PC-9 (cell line): ENCODE data around the gene B4GALT7. TPM values are rescaled to one million over a fixed set of nuclear protein-coding genes. Genes with fewer than 3 reads are reported as not detected.
A peak's percentile ranks its signal among the peaks of the same experiment; 100 is the strongest.

Experiments
- BruUV-seq: library from RNA; stranded (reverse); fragments of 400-500 nt; replicated peaks from 2 replicates; lab custom pipeline; 2021; lab: Mats Ljungman, UMichigan
- CTCF ChIA-PET: fragments of 300-600 bp; sonication (Branson Sonifier 250); formaldehyde crosslinking; loops from one replicate; lab custom pipeline; 2022; ENCODE audit warnings: antibody characterized with exemption; lab: Charles Lee
- POLR2A ChIA-PET: fragments of 300-600 bp; sonication (Branson Sonifier 250); formaldehyde crosslinking; loops from one replicate; lab custom pipeline; 2022; ENCODE audit warnings: antibody characterized with exemption; ENCODE audit not compliant: unreplicated experiment; lab: Charles Lee
- DNase-seq, 2 experiments: peaks; one replicate each; pipeline versions ENCODE4 v3.0.0 to v3.0.0-alpha.2; 2015 to 2022; ENCODE audit warnings: mixed read lengths in 1 of 2
- H2AFZ ChIP-seq: fragments of 200-600 bp; sonication (generic); 2 replicates; pipeline ENCODE4 v1.8.1; 2017; ENCODE audit warnings: antibody characterized with exemption
- H3F3A ChIP-seq: fragments of 200-600 bp; sonication (generic); 2 replicates; pipeline ENCODE4 v1.8.1; 2017; ENCODE audit warnings: antibody characterized with exemption, mild to moderate bottlenecking, low read depth; ENCODE audit not compliant: insufficient read depth
- H3K27ac ChIP-seq: fragments of 200-600 bp; sonication (generic); 2 replicates; pipeline ENCODE4 v1.6.1; 2016; ENCODE audit warnings: mixed run types
- H3K27me3 ChIP-seq: fragments of 200-600 bp; sonication (generic); 2 replicates; pipeline ENCODE4 v1.6.1; 2016; ENCODE audit warnings: low read depth, mixed run types; ENCODE audit not compliant: insufficient read depth
- H3K36me3 ChIP-seq: fragments of 200-600 bp; sonication (generic); 2 replicates; pipeline ENCODE4 v1.6.1; 2016; ENCODE audit warnings: low read depth, mixed run types
- H3K4me1 ChIP-seq: fragments of 200-600 bp; sonication (generic); replicated peaks from 2 replicates; pipeline ENCODE4 v1.6.1; 2016; ENCODE audit warnings: mixed run types; ENCODE audit not compliant: insufficient read depth
- H3K4me2 ChIP-seq: fragments of 200-600 bp; sonication (generic); 2 replicates; pipeline ENCODE4 v1.6.1; 2017; ENCODE audit warnings: mixed run types
- H3K4me3 ChIP-seq: fragments of 200-600 bp; sonication (generic); 2 replicates; pipeline ENCODE4 v1.6.1; 2016; ENCODE audit warnings: mixed run types
- H3K79me2 ChIP-seq: fragments of 200-600 bp; sonication (generic); 2 replicates; pipeline ENCODE4 v1.6.1; 2017; ENCODE audit warnings: low read depth, mixed run types
- H3K9me2 ChIP-seq: fragments of 200-600 bp; sonication (generic); 2 replicates; pipeline ENCODE4 v1.8.1; 2017; ENCODE audit warnings: mild to moderate bottlenecking; ENCODE audit not compliant: insufficient read depth
- H3K9me3 ChIP-seq: fragments of 200-600 bp; sonication (generic); 2 replicates; pipeline ENCODE4 v1.8.1; 2016; ENCODE audit warnings: low read depth; ENCODE audit not compliant: insufficient read depth
- H4K20me1 ChIP-seq: fragments of 200-600 bp; sonication (generic); 2 replicates; pipeline ENCODE4 v1.8.1; 2017; ENCODE audit not compliant: insufficient read depth
- CTCF ChIP-seq: fragments of 200-600 bp; sonication (generic); conservative IDR thresholded peaks from 2 replicates; pipeline ENCODE4 v1.6.1; 2017; ENCODE audit warnings: mixed run types, antibody characterized with exemption, mild to moderate bottlenecking, moderate library complexity
- EZH2 ChIP-seq: fragments of 200-600 bp; sonication (generic); IDR thresholded peaks from 2 replicates; pipeline ENCODE4 v1.8.0; 2017; ENCODE audit warnings: antibody characterized with exemption, low read depth
- intact Hi-C: fragments of 100-400 bp; cut with micrococcal nuclease; formaldehyde crosslinking; loops from one replicate; pipeline ENCODE4 v1.10.0; 2022; ENCODE audit not compliant: unreplicated experiment
- total RNA-seq: library from RNA; stranded (reverse); gene quantifications from 2 replicates; pipeline ENCODE4 v1.2.3, GENCODE V29; 2021

B4GALT7 gene
- total RNA-seq, 1 experiment from 2014 or later, result 27.9 TPM

DNA sequence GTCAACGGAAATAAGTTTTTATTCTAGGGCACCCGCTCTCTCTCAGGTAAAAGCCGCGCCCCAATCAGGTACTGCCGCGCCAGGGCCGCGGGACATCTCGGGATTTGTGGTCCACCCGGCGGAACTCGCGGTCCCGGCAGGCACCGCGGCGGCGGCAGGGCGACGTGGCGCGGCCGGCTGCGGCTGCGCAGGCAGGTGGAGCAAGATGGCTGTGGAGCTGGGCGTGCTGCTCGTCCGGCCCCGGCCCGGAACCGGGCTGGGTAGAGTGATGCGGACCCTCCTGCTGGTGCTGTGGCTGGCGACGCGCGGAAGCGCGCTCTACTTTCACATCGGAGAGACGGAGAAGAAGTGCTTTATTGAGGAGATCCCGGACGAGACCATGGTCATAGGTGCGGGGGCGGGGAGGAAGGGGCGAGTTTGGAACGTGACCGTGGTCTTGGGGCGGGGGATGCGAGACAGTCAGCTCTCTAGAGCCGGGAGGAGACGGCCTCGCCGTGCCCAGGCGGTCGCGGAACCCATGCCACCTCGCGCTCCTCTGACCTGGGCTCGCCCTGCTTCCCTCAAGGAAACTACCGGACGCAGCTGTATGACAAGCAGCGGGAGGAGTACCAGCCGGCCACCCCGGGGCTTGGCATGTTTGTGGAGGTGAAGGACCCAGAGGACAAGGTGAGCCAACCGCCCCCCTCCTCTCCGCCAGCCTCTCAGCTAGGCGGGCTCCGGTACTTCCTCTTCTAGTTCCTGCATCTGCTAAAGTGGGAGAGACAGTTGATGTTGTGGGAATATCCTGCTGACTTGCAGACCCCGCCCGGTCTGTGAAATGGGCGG, 7.7 kb upstream of the B4GALT7 start, which contains the start of gene TMED9:
TMED9 (plus strand) TSS at position 194 of the 825 bp plus-strand sequence; CDS start at position 206, 12 bp downstream.
- CTCF ChIA-PET, result interaction anchor here (0.6 to 0.7 kb wide), 2 partner anchors 14 to 1253 kb away, joined by 4 to 16 read pairs; no protein-coding TSS in a partner anchor
- Histone ChIP-seq H3K27me3 (peaks cover 34% of the 10 kb centered on the region), H3K4me3 (peak within 1 kb of the TSS; percentile 91), H2AFZ (peak within 1 kb of the TSS; percentile 78), H3K9me2 (no peaks in the 10 kb centered on the region), H3K79me2 (peaks cover 22% of the 10 kb centered on the region), H4K20me1 (no peaks in the 10 kb centered on the region), H3K4me2 (peak within 1 kb of the TSS; percentile 89), H3K4me1 (peaks cover 7% of the 10 kb centered on the region; the same call in 1 of the 2 replicates), H3K27ac (peak within 1 kb of the TSS; percentile 42), H3F3A (no peaks in the 10 kb centered on the region), H3K9me3 (no peaks in the 10 kb centered on the region), H3K36me3 (peaks cover 5% of the 10 kb centered on the region; the same call in 1 of the 2 replicates)
- POLR2A ChIA-PET, result interaction anchor here (0.7 to 1.1 kb wide), 2 partner anchors 283 to 398 kb away, joined by 8 to 9 read pairs; no protein-coding TSS in a partner anchor
- intact Hi-C loops, result loop anchor here (2.0 to 5.0 kb wide), 2 partner anchors 40 to 75 kb away; partner anchors contain the start of genes DDX41 and FAM193B
- peak; percentile 74 to 91 for DNase-seq
- TSS peak; percentile 50 for BruUV-seq
- TF ChIP-seq CTCF (no peak), EZH2 (no peak)

- H4K20me1 ChIP-seq, result no peaks in the 10 kb centered on the region
- H3K36me3 ChIP-seq, result peaks cover 5% of the 10 kb centered on the region; the same call in 1 of the 2 replicates
- intact Hi-C loops, result loop anchor here (2.0 to 5.0 kb wide), 2 partner anchors 41 to 76 kb away; partner anchors contain the start of genes DDX41 and FAM193B
- H3K79me2 ChIP-seq, result peaks cover 22% of the 10 kb centered on the region
- H3K9me3 ChIP-seq, result no peaks in the 10 kb centered on the region
- H3K4me2 ChIP-seq, result peak overlapping the region; percentile 89
- H3K27ac ChIP-seq, result no peak overlapping the region
- CTCF ChIA-PET, result interaction anchor here (0.7 kb wide), 2 partner anchors 13 to 573 kb away, joined by 11 to 16 read pairs; no protein-coding TSS in a partner anchor
- H3K27me3 ChIP-seq, result peaks cover 28% of the 10 kb centered on the region
- H3K4me1 ChIP-seq, result peaks cover 7% of the 10 kb centered on the region; the same call in 1 of the 2 replicates
- H3F3A ChIP-seq, result peaks cover 7% of the 10 kb centered on the region; the same call in 1 of the 2 replicates
- POLR2A ChIA-PET, result no interaction called here
- no TSS peak for BruUV-seq
- no peak for TF ChIP-seq CTCF
- no peak for TF ChIP-seq EZH2
- DNase-seq, result no peak
- H3K4me3 ChIP-seq, result peak overlapping the region; percentile 91
- no peak overlapping the region for H2AFZ ChIP-seq
- H3K9me2 ChIP-seq, result no peaks in the 10 kb centered on the region
Measured at GRCh38 chr5:177592905-177593304, 7.0 kb upstream of the B4GALT7 start.

DNA sequence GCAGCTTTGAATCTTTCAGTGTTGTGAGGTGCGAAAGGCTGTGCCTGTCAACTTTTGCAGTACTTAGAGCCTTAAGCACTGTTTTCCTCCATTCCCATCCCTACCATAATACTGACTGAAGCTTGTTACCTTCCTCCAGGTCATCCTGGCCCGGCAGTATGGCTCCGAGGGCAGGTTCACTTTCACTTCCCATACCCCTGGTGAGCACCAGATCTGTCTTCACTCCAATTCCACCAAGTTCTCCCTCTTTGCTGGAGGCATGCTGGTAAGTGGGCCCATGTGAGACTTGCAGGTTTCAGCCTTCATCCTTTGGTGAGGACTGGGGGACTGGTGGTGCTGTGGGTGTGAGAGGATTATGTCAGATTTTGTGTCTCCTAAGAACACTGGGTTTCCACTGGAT, 6.4 kb upstream of the B4GALT7 start:
- CTCF ChIA-PET, result interaction anchor here (0.7 kb wide), 1 partner anchor 574 kb away, joined by 11 read pairs; no protein-coding TSS in a partner anchor
- H3K27ac ChIP-seq, result no peak overlapping the region

More for the DNA sequence above, 6.4 kb upstream of the B4GALT7 start:
- peaks cover 5% of the 10 kb centered on the region; the same call in 1 of the 2 replicates for H3K36me3 ChIP-seq
- no TSS peak for BruUV-seq
- DNase-seq, result no peak
- no peaks in the 10 kb centered on the region for H3K9me3 ChIP-seq
- no peaks in the 10 kb centered on the region for H4K20me1 ChIP-seq
- peaks cover 10% of the 10 kb centered on the region; the same call in 1 of the 2 replicates for H3K4me1 ChIP-seq
- no peak for TF ChIP-seq CTCF
- no peak for TF ChIP-seq EZH2
- peak overlapping the region; percentile 89; the same call in 1 of the 2 replicates for H3K4me2 ChIP-seq
- H3K4me3 ChIP-seq, result peak overlapping the region; percentile 91; the same call in 1 of the 2 replicates
- H3K9me2 ChIP-seq, result no peaks in the 10 kb centered on the region
- no peak overlapping the region for H2AFZ ChIP-seq
- peaks cover 22% of the 10 kb centered on the region for H3K79me2 ChIP-seq
- H3K27me3 ChIP-seq, result peaks cover 22% of the 10 kb centered on the region
- peaks cover 12% of the 10 kb centered on the region; the same call in 1 of the 2 replicates for H3F3A ChIP-seq
- intact Hi-C loops, result loop anchor here (2.0 to 5.0 kb wide), 2 partner anchors 41 to 77 kb away; partner anchors contain the start of genes DDX41 and FAM193B
- POLR2A ChIA-PET, result no interaction called here
